Right lobe of liver (tissue), 4 donors: ENCODE data around the gene IFIT5.

Experiments used
- CTCF ChIP-seq, 4 donors: fragments of 200-600 bp in 3 of 4; fragments of 450-650 bp in 1 of 4; IDR thresholded peaks; one replicate each; pipeline versions ENCODE4 v1.5.1 to v1.8.0; 2016 to 2022; ENCODE audit warnings: antibody characterized with exemption in 4 of 4, mild to moderate bottlenecking in 2 of 4
- POLR2A ChIP-seq: fragments of 450-650 bp; IDR thresholded peaks from one replicate; pipeline ENCODE4 v1.6.1; 2017; ENCODE audit warnings: antibody characterized with exemption, mild to moderate bottlenecking
- donor health status: DM: no; HTN: no; CAD: no.
- donor health status: DM: no; HTN: no; CAD: no.
- donor health status: DM: no; HTN: yes; CAD: no.

DNA sequence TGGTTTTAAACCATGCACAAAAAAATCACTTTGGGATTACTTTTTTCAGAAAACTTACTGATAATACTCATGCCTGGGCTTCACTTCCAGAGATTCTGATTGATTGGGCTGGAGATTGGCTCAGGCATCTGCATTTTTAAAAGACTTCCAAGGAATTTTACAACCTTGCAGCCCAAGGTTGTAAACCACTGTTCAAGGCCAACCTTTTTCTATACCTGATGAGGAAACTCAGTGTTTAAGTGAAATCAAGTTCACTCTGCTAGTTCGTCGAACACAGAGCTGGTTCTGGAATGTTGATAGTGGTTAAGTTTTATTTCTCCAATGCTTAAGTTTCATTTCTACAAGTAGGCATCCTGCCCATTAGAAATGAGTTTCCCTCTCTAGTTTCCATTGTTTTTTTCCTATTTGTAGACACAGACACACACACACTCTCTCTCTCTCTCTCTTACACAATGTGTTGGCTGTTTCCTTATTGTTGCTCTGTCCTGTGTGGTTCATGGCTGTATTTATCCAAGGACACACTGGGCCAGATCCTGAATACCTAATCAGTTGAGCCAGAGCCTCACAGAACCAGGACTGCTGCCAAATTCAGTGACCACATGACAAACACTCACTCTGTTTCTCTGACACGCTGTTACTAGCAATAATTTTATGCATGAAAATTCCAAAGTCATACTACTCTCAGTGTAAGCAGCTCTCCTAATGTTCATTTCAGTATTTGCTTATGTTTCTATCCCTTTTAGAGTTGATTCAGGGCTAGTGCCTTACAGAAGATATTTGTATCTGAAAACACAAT is 40.3 kb upstream of the IFIT5 start:
- TF ChIP-seq CTCF (IDR thresholded peaks at IDR 0.05) (no peak), POLR2A (no peak)
